ENCODE results near the gene SMIM30. TPM values are rescaled to one million over a fixed set of nuclear protein-coding genes. Genes with fewer than 3 reads are reported as not detected.

Gene SMIM30
- total and polyA plus RNA-seq, 2 donors (not counting 1 experiment from before 2014, with no cell fraction given) = 66.1 to 71.0 TPM

- H3K9ac ChIP-seq (ENCODE audit: insufficient read depth, low read length) = no peak overlapping the region
- no peak overlapping the region for H3K27ac ChIP-seq (ENCODE audit: insufficient read depth, low read length)
- peaks cover 2% of the 10 kb centered on the region for H3K27me3 ChIP-seq (ENCODE audit: control insufficient read depth, insufficient read depth, low read length)
- H3K4me3 ChIP-seq (replicated peaks in 1 of 4; ENCODE audit: control extremely low read depth in 1 of 4, insufficient read depth in 1 of 4, low read depth in 3 of 4, low read length in 4 of 4) = no peak overlapping the region
- no peaks in the 10 kb centered on the region for H3K36me3 ChIP-seq (ENCODE audit: control insufficient read depth, insufficient read depth, low read length)
- no peaks in the 10 kb centered on the region for H3K4me1 ChIP-seq (ENCODE audit: control insufficient read depth, extremely low read depth, insufficient read depth, low read length)
- no peak for DNase-seq (ENCODE audit: low read depth in 2 of 2)
- no peak overlapping the region for H2AFZ ChIP-seq (ENCODE audit: low read length)
- no peaks in the 10 kb centered on the region for H3K79me2 ChIP-seq (ENCODE audit: control insufficient read depth, insufficient read depth, low read length)
- H3K4me2 ChIP-seq (ENCODE audit: extremely low read depth, insufficient read depth, low read length) = no peak overlapping the region
- no peaks in the 10 kb centered on the region for H3K9me3 ChIP-seq (ENCODE audit: control insufficient read depth, insufficient read depth, low read depth, low read length)
- H4K20me1 ChIP-seq (ENCODE audit: control insufficient read depth, extremely low read depth, insufficient read depth, low read length) = no peaks in the 10 kb centered on the region
- TF ChIP-seq, protein P1, sequence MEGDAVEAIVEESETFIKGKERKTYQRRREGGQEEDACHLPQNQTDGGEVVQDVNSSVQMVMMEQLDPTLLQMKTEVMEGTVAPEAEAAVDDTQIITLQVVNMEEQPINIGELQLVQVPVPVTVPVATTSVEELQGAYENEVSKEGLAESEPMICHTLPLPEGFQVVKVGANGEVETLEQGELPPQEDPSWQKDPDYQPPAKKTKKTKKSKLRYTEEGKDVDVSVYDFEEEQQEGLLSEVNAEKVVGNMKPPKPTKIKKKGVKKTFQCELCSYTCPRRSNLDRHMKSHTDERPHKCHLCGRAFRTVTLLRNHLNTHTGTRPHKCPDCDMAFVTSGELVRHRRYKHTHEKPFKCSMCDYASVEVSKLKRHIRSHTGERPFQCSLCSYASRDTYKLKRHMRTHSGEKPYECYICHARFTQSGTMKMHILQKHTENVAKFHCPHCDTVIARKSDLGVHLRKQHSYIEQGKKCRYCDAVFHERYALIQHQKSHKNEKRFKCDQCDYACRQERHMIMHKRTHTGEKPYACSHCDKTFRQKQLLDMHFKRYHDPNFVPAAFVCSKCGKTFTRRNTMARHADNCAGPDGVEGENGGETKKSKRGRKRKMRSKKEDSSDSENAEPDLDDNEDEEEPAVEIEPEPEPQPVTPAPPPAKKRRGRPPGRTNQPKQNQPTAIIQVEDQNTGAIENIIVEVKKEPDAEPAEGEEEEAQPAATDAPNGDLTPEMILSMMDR (conservative IDR thresholded peaks at IDR 0.05 in 1 of 2, IDR thresholded peaks at IDR 0.05 in 1 of 2; ENCODE audit: low read depth in 1 of 2, low read length in 2 of 2) = no peak
- no peak for TF ChIP-seq EZH2 (IDR thresholded peaks at IDR 0.05; ENCODE audit: low read length, missing control alignments)
Measured at GRCh38 chr7:113144817-113145216, 26.5 kb upstream of the SMIM30 start.

- DNase-seq (ENCODE audit: low read depth in 2 of 2) = no peak
- no peak overlapping the region for H2AFZ ChIP-seq (ENCODE audit: low read length)
- no peak overlapping the region for H3K4me2 ChIP-seq (ENCODE audit: extremely low read depth, insufficient read depth, low read length)
- no peak overlapping the region for H3K9ac ChIP-seq (ENCODE audit: insufficient read depth, low read length)
- H3K27ac ChIP-seq (ENCODE audit: insufficient read depth, low read length) = no peak overlapping the region
- no peaks in the 10 kb centered on the region for H3K79me2 ChIP-seq (ENCODE audit: control insufficient read depth, insufficient read depth, low read length)
- H3K27me3 ChIP-seq (ENCODE audit: control insufficient read depth, insufficient read depth, low read length) = peaks cover 2% of the 10 kb centered on the region
- no peaks in the 10 kb centered on the region for H3K36me3 ChIP-seq (ENCODE audit: control insufficient read depth, insufficient read depth, low read length)
- H3K4me3 ChIP-seq (replicated peaks in 1 of 4; ENCODE audit: control extremely low read depth in 1 of 4, insufficient read depth in 1 of 4, low read depth in 3 of 4, low read length in 4 of 4) = no peak overlapping the region
- no peaks in the 10 kb centered on the region for H3K4me1 ChIP-seq (ENCODE audit: control insufficient read depth, extremely low read depth, insufficient read depth, low read length)
- TF ChIP-seq EZH2 (IDR thresholded peaks at IDR 0.05; ENCODE audit: low read length, missing control alignments) = no peak
- TF ChIP-seq, protein P1 (conservative IDR thresholded peaks at IDR 0.05 in 1 of 2, IDR thresholded peaks at IDR 0.05 in 1 of 2; ENCODE audit: low read depth in 1 of 2, low read length in 2 of 2) = no peak
- no peaks in the 10 kb centered on the region for H4K20me1 ChIP-seq (ENCODE audit: control insufficient read depth, extremely low read depth, insufficient read depth, low read length)
- H3K9me3 ChIP-seq (ENCODE audit: control insufficient read depth, insufficient read depth, low read depth, low read length) = no peaks in the 10 kb centered on the region
Measured at GRCh38 chr7:113143486-113144257, 25.3 kb upstream of the SMIM30 start.

- Histone ChIP-seq H3K79me2 (ENCODE audit: control insufficient read depth, insufficient read depth, low read length) (no peaks in the 10 kb centered on the region), H3K27me3 (ENCODE audit: control insufficient read depth, insufficient read depth, low read length) (peaks cover 2% of the 10 kb centered on the region)
Measured at GRCh38 chr7:113142385-113143119, 24.2 kb upstream of the SMIM30 start.

More at GRCh38 chr7:113142385-113143119, 24.2 kb upstream of the SMIM30 start:
- no peaks in the 10 kb centered on the region for H3K36me3 ChIP-seq (ENCODE audit: control insufficient read depth, insufficient read depth, low read length)
- no peak for DNase-seq (ENCODE audit: low read depth in 2 of 2)
- no peaks in the 10 kb centered on the region for H3K4me1 ChIP-seq (ENCODE audit: control insufficient read depth, extremely low read depth, insufficient read depth, low read length)
- H3K9ac ChIP-seq (ENCODE audit: insufficient read depth, low read length) = no peak overlapping the region
- no peak overlapping the region for H3K4me2 ChIP-seq (ENCODE audit: extremely low read depth, insufficient read depth, low read length)
- no peaks in the 10 kb centered on the region for H3K9me3 ChIP-seq (ENCODE audit: control insufficient read depth, insufficient read depth, low read depth, low read length)
- H4K20me1 ChIP-seq (ENCODE audit: control insufficient read depth, extremely low read depth, insufficient read depth, low read length) = no peaks in the 10 kb centered on the region
- no peak overlapping the region for H3K4me3 ChIP-seq (replicated peaks in 1 of 4; ENCODE audit: control extremely low read depth in 1 of 4, insufficient read depth in 1 of 4, low read depth in 3 of 4, low read length in 4 of 4)
- H3K27ac ChIP-seq (ENCODE audit: insufficient read depth, low read length) = no peak overlapping the region
- TF ChIP-seq, protein P1 (conservative IDR thresholded peaks at IDR 0.05 in 1 of 2, IDR thresholded peaks at IDR 0.05 in 1 of 2; ENCODE audit: low read depth in 1 of 2, low read length in 2 of 2) = no peak
- no peak for TF ChIP-seq EZH2 (IDR thresholded peaks at IDR 0.05; ENCODE audit: low read length, missing control alignments)
- no peak overlapping the region for H2AFZ ChIP-seq (ENCODE audit: low read length)
